Measurements from ENCODE around the gene SLC26A8. TPM values are rescaled to one million over a fixed set of nuclear protein-coding genes. Genes with fewer than 3 reads are reported as not detected.

Gene SLC26A8
- total and polyA plus RNA-seq, 2 of the 13 experiments (the other 11 are each of a cell fraction or from before 2014, with no cell fraction given) = 0.46 TPM; not detected in 1

DNA sequence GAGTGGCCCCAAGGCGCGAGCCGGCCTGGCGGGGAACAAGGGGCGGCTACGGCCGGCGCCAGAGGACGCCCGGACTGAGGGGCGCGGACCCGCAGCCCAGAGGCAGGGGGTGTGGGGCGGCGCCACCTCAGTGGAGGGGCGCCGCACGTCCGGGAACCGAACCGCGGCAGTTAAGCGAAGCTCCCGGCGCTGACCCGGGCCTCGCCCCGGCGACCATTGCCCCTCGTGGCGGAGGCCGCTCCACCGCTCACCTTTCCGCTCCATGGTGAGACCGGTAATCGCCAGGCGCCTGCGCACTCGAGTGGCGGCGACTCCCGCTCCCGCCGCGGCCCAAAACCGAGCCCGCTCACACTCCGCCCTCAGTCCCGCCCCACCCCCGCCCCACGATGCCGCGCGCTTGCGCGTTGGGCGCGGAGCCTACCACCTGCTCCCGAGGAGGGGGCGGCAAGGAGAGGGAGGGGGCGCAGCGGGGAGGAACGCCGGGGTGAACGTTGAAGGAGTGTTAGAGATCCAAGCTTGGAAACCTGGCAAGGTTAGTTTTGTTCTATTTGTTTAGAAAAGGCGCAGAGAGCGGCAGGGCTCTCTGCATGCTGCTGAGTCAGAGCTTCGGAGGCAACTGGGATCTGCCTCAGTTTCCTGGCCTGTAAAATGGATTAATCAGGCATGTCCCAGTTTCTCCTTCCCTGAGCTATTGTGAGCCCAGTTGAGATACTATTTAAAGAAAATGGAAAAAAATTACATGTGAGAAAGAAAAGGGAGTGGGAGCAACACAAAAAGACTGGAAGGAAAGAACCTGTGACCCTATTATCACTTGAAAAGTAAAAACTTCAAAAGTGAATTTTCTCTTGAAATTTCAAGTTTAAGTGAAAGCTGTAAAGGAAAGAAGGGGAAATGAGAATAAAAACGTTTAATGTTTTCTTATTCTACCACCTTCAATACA is 103.4 kb downstream of the SLC26A8 start, which contains the start of gene SRPK1 (continued):
- peak; percentile 77 for TF ChIP-seq ATF5 (CRISPR knock-in tag; IDR thresholded peaks at IDR 0.05; ENCODE audit: low read depth)
- TF ChIP-seq TAF1 (CRISPR knock-in tag; IDR thresholded peaks at IDR 0.05) = peak; percentile 98
- TF ChIP-seq, protein P1, sequence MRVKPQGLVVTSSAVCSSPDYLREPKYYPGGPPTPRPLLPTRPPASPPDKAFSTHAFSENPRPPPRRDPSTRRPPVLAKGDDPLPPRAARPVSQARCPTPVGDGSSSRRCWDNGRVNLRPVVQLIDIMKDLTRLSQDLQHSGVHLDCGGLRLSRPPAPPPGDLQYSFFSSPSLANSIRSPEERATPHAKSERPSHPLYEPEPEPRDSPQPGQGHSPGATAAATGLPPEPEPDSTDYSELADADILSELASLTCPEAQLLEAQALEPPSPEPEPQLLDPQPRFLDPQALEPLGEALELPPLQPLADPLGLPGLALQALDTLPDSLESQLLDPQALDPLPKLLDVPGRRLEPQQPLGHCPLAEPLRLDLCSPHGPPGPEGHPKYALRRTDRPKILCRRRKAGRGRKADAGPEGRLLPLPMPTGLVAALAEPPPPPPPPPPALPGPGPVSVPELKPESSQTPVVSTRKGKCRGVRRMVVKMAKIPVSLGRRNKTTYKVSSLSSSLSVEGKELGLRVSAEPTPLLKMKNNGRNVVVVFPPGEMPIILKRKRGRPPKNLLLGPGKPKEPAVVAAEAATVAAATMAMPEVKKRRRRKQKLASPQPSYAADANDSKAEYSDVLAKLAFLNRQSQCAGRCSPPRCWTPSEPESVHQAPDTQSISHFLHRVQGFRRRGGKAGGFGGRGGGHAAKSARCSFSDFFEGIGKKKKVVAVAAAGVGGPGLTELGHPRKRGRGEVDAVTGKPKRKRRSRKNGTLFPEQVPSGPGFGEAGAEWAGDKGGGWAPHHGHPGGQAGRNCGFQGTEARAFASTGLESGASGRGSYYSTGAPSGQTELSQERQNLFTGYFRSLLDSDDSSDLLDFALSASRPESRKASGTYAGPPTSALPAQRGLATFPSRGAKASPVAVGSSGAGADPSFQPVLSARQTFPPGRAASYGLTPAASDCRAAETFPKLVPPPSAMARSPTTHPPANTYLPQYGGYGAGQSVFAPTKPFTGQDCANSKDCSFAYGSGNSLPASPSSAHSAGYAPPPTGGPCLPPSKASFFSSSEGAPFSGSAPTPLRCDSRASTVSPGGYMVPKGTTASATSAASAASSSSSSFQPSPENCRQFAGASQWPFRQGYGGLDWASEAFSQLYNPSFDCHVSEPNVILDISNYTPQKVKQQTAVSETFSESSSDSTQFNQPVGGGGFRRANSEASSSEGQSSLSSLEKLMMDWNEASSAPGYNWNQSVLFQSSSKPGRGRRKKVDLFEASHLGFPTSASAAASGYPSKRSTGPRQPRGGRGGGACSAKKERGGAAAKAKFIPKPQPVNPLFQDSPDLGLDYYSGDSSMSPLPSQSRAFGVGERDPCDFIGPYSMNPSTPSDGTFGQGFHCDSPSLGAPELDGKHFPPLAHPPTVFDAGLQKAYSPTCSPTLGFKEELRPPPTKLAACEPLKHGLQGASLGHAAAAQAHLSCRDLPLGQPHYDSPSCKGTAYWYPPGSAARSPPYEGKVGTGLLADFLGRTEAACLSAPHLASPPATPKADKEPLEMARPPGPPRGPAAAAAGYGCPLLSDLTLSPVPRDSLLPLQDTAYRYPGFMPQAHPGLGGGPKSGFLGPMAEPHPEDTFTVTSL (CRISPR knock-in tag; IDR thresholded peaks at IDR 0.05; ENCODE audit: borderline replicate concordance) = peak; percentile 30; the same call in 1 of the 2 replicates
- TF ChIP-seq HMG20B (CRISPR knock-in tag; conservative IDR thresholded peaks at IDR 0.05) = no peak
- peak; percentile 77; the same call in 1 of the 2 replicates for TF ChIP-seq ZNF678 (CRISPR knock-in tag; IDR thresholded peaks at IDR 0.05)
- TF ChIP-seq FLYWCH1 (CRISPR knock-in tag; IDR thresholded peaks at IDR 0.05) = no peak
- TF ChIP-seq ARNTL (CRISPR knock-in tag; IDR thresholded peaks at IDR 0.05) = no peak; the same call in 1 of the 2 replicates
- TF ChIP-seq ZNF230 (CRISPR knock-in tag; IDR thresholded peaks at IDR 0.05) = peak; percentile 98
- TF ChIP-seq RNF2 (conservative IDR thresholded peaks at IDR 0.05; ENCODE audit: low read depth) = peak; percentile 54; the same call in 1 of the 2 replicates
- TF ChIP-seq HDAC1 (CRISPR knock-in tag; IDR thresholded peaks at IDR 0.05) = peak; percentile 79
- TF ChIP-seq MED13 (CRISPR knock-in tag; IDR thresholded peaks at IDR 0.05) = peak; percentile 94
- TF ChIP-seq TBL1XR1 (IDR thresholded peaks at IDR 0.05; ENCODE audit: borderline replicate concordance, low read length, partially characterized antibody) = no peak
- no peak for TF ChIP-seq ZC3H4 (CRISPR knock-in tag; IDR thresholded peaks at IDR 0.05; ENCODE audit: borderline replicate concordance)
- TF ChIP-seq ZNF891 (CRISPR knock-in tag; IDR thresholded peaks at IDR 0.05) = peak; percentile 81
- TF ChIP-seq PAF1 (CRISPR knock-in tag; IDR thresholded peaks at IDR 0.05) = no peak
- TF ChIP-seq ZNF225 (CRISPR knock-in tag; IDR thresholded peaks at IDR 0.05) = peak; percentile 88
- TF ChIP-seq ZNF432 (CRISPR knock-in tag; IDR thresholded peaks at IDR 0.05; ENCODE audit: borderline replicate concordance) = no peak
- TF ChIP-seq ZKSCAN1 (IDR thresholded peaks at IDR 0.05; ENCODE audit: low read length) = no peak
- TF ChIP-seq ZNF841 (CRISPR knock-in tag; IDR thresholded peaks at IDR 0.05; ENCODE audit: borderline replicate concordance) = no peak
- TF ChIP-seq ZSCAN9 (CRISPR knock-in tag; IDR thresholded peaks at IDR 0.05; ENCODE audit: borderline replicate concordance) = peak; percentile 62
- TF ChIP-seq ZNF20 (CRISPR knock-in tag; IDR thresholded peaks at IDR 0.05) = peak; percentile 86
- TF ChIP-seq SMYD3 (CRISPR knock-in tag; IDR thresholded peaks at IDR 0.05) = peak; percentile 86
- TF ChIP-seq ZNF800 (CRISPR knock-in tag; IDR thresholded peaks at IDR 0.05) = peak; percentile 68; the same call in 1 of the 2 replicates
